BE2C (cell line): Measurements from ENCODE around the gene RBMX.
"Not testable (repeated sequence)": the region's sequence is repeated elsewhere in the genome, so short reads cannot be mapped to it uniquely, and the experiment has no call there.

ENCODE experiments used
- DNase-seq: peaks from one replicate; pipeline ENCODE4 v3.0.0-alpha.2; 2020
- H3K27me3 ChIP-seq: fragments of 250-450 bp; sonication (Bioruptor Pico); 2 replicates; pipeline ENCODE4 v1.5.1; 2020; ENCODE audit warnings: mild to moderate bottlenecking
- H3K36me3 ChIP-seq: fragments of 250-450 bp; sonication (Bioruptor Pico); 2 replicates; pipeline ENCODE4 v1.5.1; 2020; ENCODE audit warnings: mild to moderate bottlenecking
- H3K4me1 ChIP-seq: fragments of 250-450 bp; sonication (Bioruptor Pico); 2 replicates; pipeline ENCODE4 v1.5.1; 2020
- H3K4me3 ChIP-seq: 2 replicates; pipeline ENCODE4 v1.5.1; 2011; ENCODE audit warnings: low read depth, low read length
- H3K9me3 ChIP-seq: fragments of 250-450 bp; sonication (Bioruptor Pico); 2 replicates; pipeline ENCODE4 v1.5.1; 2020
- TF ChIP-seq, protein P1 (sequence below): IDR thresholded peaks from 2 replicates; pipeline ENCODE4 v1.5.1; 2012; ENCODE audit warnings: mild to moderate bottlenecking, low read depth, low read length

The RBMX gene

DNA sequence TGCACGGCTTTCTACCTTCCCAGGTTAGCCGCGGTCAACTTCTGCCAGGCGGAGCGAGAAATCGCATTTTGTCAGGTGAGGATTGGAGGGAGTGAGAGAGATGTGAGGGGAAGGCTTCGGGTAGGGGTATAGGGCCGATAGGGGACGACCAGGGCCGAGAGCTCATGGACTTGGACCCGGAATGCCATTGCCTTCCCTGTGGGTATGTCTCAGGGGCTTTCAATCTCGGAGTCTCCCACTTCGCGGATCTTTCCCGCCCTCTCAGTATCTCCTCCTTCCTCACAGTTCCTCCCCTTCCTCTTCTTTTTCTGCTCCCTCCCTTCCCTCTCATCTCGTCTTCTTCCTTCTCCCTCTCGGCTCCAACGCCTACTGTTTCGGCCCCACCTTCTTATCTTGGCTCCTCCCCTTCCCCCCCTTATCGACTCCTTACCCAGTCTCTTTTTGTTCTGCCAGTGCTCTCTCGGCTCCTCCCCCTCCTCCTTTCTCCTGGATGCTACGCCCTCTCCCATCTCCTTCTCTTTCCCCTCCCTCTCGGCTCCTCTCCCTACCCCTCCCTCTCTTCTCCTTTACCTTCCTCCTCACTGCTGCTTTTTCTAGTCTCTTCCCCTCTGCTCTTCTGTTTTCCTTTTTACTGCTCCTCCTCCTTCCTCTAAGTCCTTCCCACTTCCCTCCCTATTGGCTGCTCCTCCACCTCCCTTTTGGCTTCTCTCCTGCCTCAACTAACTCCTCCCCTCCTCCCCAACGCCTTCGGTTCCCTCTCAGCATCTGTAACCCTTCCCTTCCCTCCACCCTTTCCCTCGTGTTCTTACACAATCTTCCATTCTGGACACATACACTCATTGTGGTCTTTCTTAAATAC lies 29.4 kb upstream of the RBMX start:
- Histone ChIP-seq H3K36me3 (no peaks in the 10 kb centered on the region), H3K27me3 (no peaks in the 10 kb centered on the region), H3K9me3 (no peaks in the 10 kb centered on the region), H3K4me3 (peak overlapping the region; percentile 78), H3K4me1 (no peaks in the 10 kb centered on the region)
- peak; percentile 77 for DNase-seq
- TF ChIP-seq, protein P1, sequence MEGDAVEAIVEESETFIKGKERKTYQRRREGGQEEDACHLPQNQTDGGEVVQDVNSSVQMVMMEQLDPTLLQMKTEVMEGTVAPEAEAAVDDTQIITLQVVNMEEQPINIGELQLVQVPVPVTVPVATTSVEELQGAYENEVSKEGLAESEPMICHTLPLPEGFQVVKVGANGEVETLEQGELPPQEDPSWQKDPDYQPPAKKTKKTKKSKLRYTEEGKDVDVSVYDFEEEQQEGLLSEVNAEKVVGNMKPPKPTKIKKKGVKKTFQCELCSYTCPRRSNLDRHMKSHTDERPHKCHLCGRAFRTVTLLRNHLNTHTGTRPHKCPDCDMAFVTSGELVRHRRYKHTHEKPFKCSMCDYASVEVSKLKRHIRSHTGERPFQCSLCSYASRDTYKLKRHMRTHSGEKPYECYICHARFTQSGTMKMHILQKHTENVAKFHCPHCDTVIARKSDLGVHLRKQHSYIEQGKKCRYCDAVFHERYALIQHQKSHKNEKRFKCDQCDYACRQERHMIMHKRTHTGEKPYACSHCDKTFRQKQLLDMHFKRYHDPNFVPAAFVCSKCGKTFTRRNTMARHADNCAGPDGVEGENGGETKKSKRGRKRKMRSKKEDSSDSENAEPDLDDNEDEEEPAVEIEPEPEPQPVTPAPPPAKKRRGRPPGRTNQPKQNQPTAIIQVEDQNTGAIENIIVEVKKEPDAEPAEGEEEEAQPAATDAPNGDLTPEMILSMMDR, result no peak

DNA sequence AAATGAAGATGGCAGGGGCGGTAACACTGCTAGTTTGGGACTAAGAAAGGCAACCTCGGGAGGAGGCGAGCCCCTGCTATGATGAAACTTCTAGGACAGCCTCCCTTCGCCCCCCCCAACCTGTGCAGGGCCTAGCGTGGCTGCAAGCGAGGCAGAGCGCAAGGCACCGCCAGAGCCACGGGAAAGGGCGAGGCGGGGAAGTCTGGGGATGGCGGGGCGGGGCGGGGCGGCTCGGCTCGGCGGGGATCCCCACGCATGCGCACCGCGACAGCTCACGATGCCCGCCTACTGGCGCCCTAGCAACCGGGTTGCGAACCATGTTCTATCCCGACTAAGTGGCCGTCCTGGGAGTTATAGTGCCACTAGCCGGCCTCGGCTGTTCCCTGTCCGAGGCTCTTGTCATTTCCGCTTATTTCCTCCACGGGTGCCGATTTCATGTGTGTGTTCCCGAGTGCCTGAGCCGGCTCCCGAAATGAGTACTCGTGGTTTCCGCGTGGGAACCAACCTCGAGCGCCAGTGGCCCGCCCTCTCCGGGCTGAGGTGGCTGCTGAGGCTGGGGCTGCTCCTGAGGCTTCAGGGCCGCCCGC lies 28.7 kb upstream of the RBMX start:
- peak; percentile 83 for DNase-seq
- H3K36me3 ChIP-seq, result no peaks in the 10 kb centered on the region

DNA sequence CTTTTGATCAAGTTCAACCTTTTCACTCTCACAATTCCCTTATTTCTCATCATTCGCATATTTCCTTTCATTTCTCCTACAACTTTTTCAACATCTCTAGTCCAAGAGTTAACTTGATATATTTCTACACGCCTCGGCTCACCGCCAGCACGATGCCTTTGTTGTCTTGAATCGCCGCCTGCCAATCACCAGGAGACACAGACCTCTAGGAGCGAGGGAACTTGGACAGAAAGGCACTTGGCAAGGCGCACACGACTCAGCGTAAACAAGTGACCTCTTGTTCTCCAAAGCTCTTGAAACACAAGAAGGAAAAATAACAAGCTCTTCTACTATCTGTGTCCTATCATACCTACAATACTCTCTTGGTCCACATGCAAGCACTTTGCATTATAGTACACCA lies 27.1 kb upstream of the RBMX start:
- Histone ChIP-seq H3K27me3 (no peaks in the 10 kb centered on the region), H3K4me3 (no peak overlapping the region), H3K4me1 (no peaks in the 10 kb centered on the region), H3K9me3 (no peaks in the 10 kb centered on the region), H3K36me3 (no peaks in the 10 kb centered on the region)
- TF ChIP-seq, protein P1, result no peak
- DNase-seq, result no peak

More for the DNA sequence above, 28.7 kb upstream of the RBMX start:
- peak overlapping the region; percentile 78 for H3K4me3 ChIP-seq
- no peaks in the 10 kb centered on the region for H3K9me3 ChIP-seq
- TF ChIP-seq, protein P1, result no peak; the same call in 1 of the 2 replicates
- H3K4me1 ChIP-seq, result no peaks in the 10 kb centered on the region
- H3K27me3 ChIP-seq, result no peaks in the 10 kb centered on the region

DNA sequence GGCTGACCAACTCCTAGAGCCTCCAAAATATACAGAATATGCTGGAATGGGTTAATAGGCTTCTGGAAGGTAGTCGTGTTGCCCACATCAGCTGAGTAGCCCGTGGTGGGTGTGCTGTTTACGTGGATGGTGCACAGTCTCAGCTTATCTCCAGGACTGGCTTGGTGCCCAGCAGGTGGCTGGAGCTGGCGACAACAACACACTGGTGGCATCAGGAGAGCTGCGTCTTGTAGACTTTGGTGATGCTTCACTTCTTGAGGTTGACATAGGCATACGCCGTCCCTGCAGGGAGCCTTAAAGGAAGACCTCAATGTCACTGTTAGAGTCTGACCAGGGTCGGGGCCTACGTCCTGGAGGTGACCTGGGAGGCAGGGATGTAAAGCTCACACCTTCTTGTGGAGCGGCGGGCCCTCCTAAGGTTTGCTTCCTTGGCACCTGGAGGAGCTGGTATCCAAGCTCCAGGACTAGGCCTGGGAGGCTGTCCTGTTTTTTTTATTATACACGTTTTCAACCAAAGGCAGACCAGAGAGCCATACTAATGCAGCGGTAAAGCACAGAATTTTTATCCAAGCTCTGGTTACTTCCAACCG lies 26.5 kb upstream of the RBMX start:
- DNase-seq, result peak; percentile 46
- Histone ChIP-seq H3K4me1 (no peaks in the 10 kb centered on the region), H3K27me3 (no peaks in the 10 kb centered on the region), H3K9me3 (no peaks in the 10 kb centered on the region), H3K4me3 (no peak overlapping the region), H3K36me3 (no peaks in the 10 kb centered on the region)
- TF ChIP-seq, protein P1, result no peak

DNA sequence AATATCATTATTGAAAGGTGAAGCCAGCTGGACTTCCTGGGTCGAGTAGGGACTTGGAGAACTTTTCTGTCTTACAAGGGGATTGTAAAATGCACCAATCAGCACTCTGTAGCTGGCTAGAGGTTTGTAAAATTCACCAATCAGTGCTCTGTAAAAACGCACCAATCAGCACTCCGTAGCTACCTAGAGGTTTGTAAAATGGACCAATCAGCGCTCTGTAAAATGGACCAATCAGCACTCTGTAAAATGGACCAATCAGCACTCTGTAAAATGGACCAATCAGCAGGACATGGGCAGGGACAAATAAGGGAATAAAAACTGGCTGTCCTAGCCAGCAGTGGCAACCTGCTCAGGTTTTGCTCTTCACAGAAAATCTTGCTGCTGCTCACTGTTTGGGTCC lies 23.5 kb upstream of the RBMX start:
- not testable (repeated sequence) for H3K27me3 ChIP-seq, H3K4me3 ChIP-seq, DNase-seq, H3K9me3 ChIP-seq, H3K4me1 ChIP-seq, H3K36me3 ChIP-seq

DNA sequence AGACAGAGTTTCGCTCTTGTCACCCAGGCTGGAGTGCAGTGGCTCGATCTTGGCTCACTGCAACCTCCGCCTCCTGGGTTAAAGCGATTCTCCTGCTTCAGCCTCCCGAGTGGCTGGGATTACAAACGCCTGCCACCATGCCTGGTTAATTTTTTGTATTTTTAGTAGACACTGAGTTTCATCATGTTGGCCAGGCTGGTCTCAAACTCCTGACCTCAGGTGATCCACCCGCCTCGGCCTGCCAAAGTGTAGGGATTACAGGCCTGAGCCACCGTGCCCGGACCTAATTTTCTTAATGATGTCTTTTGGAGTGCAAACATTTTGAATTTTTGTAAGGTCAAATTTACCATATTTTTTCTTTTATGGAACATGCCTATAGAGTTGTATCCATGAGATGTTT lies 19.5 kb upstream of the RBMX start:
- not testable (repeated sequence) for H3K27me3 ChIP-seq, H3K4me1 ChIP-seq, H3K9me3 ChIP-seq, H3K36me3 ChIP-seq, H3K4me3 ChIP-seq, DNase-seq

DNA sequence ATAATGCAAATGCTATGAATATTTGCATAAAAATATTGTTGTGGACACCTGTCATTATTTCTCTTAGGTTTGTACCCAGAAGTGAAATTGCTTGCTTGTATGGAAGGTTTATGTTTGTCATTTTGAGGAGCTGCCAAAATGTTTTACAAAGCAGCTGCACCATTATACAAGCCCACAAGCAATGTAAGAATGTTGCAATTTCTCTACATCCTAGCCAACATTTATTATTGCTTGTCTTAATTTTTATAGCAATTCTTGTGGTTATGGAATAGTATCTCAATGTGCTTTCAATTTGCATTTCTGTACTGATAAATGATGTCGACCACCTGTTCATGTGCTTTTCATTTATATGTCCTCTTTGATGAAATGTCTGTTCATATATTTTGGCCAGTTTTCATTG lies 18.7 kb upstream of the RBMX start:
- Histone ChIP-seq H3K27me3 (no peaks in the 10 kb centered on the region), H3K9me3 (no peaks in the 10 kb centered on the region), H3K4me3 (no peak overlapping the region), H3K36me3 (no peaks in the 10 kb centered on the region), H3K4me1 (no peaks in the 10 kb centered on the region)
- TF ChIP-seq, protein P1, result no peak
- no peak for DNase-seq

DNA sequence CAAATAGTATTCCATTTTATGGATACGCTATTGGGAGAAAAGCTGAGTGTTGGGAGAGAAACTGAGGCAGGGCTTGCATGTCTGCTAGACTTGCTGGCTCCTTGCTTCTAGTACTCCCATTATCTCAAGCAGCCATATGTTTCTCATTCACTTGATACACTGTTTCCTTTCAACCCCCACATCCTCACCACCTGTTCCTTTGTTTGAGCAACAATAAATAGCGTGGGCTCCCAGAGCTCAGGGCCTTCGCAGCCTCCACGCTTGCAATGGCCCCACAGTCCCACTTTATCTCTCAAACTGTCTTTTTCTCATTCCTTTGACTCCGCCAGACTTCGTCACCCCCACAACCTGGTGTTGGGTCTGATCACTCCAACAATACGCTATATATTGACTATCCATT lies 18.2 kb upstream of the RBMX start:
- H3K4me3 ChIP-seq, DNase-seq: not testable (repeated sequence)

More for the DNA sequence above, 18.2 kb upstream of the RBMX start:
- H3K27me3 ChIP-seq, H3K36me3 ChIP-seq, H3K9me3 ChIP-seq, H3K4me1 ChIP-seq: not testable (repeated sequence)
